ENCODE results near the gene PLXNB2.

DNA sequence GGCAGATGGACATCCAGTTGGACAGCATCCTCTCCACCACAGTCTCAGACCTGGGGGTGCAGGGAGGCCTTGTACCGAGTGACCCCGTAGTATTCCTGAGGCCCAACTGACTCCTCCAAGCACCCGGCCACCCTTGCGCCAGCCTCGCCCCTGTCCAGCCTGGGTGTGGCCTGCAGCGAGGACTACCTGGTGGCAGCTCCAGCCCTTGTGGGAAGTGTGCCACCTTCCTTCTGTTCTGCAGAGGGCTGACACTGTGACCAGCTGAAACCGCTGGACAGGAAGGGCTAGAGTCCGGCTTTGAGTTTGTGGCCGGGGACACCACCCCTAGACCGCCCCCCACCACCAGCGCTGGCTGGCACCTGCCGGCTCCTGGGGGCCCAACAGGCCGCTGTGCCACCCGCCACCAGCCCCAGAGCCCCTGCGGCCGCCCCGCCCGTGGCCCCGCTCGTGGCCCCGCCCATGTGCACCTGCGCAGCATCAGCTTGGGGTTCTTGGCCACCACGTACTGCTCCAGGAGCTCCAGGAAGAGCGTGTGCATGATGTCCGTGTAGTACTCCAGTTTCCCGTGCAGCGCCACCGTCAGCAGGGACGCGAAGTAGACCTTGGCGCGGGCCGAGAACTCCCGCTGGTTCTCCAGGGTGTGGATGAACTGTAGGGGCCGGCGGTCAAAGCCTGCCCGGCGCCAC is 27.3 kb downstream of the PLXNB2 start:
- TF ChIP-seq ELF4 (IDR thresholded peaks at IDR 0.05) (no peak), LEF1 (IDR thresholded peaks at IDR 0.05; ENCODE audit: borderline replicate concordance) (no peak), SP1 (IDR thresholded peaks at IDR 0.05) (no peak), NFRKB (IDR thresholded peaks at IDR 0.05) (no peak), FOXA1 (IDR thresholded peaks at IDR 0.05) (no peak), BHLHE40 (IDR thresholded peaks at IDR 0.05; ENCODE audit: borderline replicate concordance) (no peak), HDGF (IDR thresholded peaks at IDR 0.05; ENCODE audit: borderline replicate concordance) (no peak)
